Ascending aorta (tissue), 2 donors: ENCODE data around the gene MRPL58. TPM values are rescaled to one million over a fixed set of nuclear protein-coding genes. Genes with fewer than 3 reads are reported as not detected.

Experiments
- DNase-seq, 2 donors: peaks; one replicate each; pipeline ENCODE4 v3.0.0-alpha.2; 2019; ENCODE audit warnings: low spot score in 2 of 2
- H3K27ac ChIP-seq, 2 donors: fragments of 200-600 bp; sonication (generic); one replicate each; pipeline ENCODE4 v1.5.1; 2016 to 2017; ENCODE audit warnings: mild to moderate bottlenecking in 1 of 2
- H3K27me3 ChIP-seq: fragments of 200-600 bp; sonication (generic); one replicate; pipeline ENCODE4 v1.5.1; 2017
- H3K36me3 ChIP-seq, 2 donors: fragments of 200-600 bp; sonication (generic); one replicate each; pipeline ENCODE4 v1.5.1; 2016
- H3K4me1 ChIP-seq, 2 donors: fragments of 200-600 bp; sonication (generic); one replicate each; pipeline ENCODE4 v1.5.1; 2016 to 2017; ENCODE audit warnings: mild to moderate bottlenecking in 1 of 2
- H3K4me3 ChIP-seq, 2 donors: fragments of 200-600 bp; sonication (generic); one replicate each; pipeline ENCODE4 v1.5.1; 2016 to 2017; ENCODE audit warnings: mild to moderate bottlenecking in 1 of 2
- H3K9me3 ChIP-seq, 2 donors: fragments of 200-600 bp; sonication (generic); one replicate each; pipeline ENCODE4 v1.5.1; 2016
- intact Hi-C: fragments of 100-400 bp; cut with DNase I; formaldehyde crosslinking; loops from one replicate; pipeline ENCODE4 v1.15.1; 2023
- total RNA-seq: library from RNA; depleted of rRNA; stranded (reverse); fragments of >200 nt; gene quantifications from one replicate; pipeline ENCODE4 v1.1.0, GENCODE V29; 2016
- TF ChIP-seq, protein P1 (sequence below), 3 experiments: fragments of 200-600 bp in 2 of 3; fragments of 450-650 bp in 1 of 3; sonication (generic) in 2 of 3; IDR thresholded peaks; one replicate each; pipeline ENCODE4 v1.5.1; 2016 to 2019; ENCODE audit warnings: antibody characterized with exemption in 3 of 3, mild to moderate bottlenecking in 1 of 3, moderate library complexity in 1 of 3

Gene MRPL58
- total RNA-seq, 1 donor from 2014 or later = 14.5 TPM

DNA sequence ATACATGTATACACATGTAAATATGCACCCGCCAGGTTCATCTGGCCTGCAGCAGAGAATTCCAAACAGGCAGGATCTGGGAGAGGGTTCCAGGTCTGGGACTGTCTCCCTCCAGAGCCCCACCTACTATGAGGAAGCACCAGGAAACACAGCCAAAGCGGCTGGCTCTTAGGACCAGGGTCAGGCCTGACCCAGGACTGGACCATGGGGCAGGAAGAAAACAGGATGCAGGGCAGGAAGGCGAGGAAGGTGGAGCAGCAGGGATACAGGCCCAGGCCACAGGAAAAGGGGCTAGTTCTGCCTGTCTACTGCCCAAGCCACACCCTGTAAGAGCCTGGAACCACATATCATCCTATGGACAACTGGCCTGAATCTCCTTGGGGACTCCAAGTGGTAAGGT is 42.1 kb upstream of the MRPL58 start:
- Histone ChIP-seq H3K9me3 (no peaks in the 10 kb centered on the region), H3K4me1 (peaks cover 4 to 10% of the 10 kb centered on the region in 2 donors), H3K36me3 (no peaks in the 10 kb centered on the region), H3K27me3 (no peaks in the 10 kb centered on the region), H3K4me3 (no peak overlapping the region), H3K27ac (no peak overlapping the region)
- no peak for DNase-seq
- TF ChIP-seq, protein P1, sequence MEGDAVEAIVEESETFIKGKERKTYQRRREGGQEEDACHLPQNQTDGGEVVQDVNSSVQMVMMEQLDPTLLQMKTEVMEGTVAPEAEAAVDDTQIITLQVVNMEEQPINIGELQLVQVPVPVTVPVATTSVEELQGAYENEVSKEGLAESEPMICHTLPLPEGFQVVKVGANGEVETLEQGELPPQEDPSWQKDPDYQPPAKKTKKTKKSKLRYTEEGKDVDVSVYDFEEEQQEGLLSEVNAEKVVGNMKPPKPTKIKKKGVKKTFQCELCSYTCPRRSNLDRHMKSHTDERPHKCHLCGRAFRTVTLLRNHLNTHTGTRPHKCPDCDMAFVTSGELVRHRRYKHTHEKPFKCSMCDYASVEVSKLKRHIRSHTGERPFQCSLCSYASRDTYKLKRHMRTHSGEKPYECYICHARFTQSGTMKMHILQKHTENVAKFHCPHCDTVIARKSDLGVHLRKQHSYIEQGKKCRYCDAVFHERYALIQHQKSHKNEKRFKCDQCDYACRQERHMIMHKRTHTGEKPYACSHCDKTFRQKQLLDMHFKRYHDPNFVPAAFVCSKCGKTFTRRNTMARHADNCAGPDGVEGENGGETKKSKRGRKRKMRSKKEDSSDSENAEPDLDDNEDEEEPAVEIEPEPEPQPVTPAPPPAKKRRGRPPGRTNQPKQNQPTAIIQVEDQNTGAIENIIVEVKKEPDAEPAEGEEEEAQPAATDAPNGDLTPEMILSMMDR (IDR thresholded peaks at IDR 0.05) = no peak
- intact Hi-C loops = no loop called here

DNA sequence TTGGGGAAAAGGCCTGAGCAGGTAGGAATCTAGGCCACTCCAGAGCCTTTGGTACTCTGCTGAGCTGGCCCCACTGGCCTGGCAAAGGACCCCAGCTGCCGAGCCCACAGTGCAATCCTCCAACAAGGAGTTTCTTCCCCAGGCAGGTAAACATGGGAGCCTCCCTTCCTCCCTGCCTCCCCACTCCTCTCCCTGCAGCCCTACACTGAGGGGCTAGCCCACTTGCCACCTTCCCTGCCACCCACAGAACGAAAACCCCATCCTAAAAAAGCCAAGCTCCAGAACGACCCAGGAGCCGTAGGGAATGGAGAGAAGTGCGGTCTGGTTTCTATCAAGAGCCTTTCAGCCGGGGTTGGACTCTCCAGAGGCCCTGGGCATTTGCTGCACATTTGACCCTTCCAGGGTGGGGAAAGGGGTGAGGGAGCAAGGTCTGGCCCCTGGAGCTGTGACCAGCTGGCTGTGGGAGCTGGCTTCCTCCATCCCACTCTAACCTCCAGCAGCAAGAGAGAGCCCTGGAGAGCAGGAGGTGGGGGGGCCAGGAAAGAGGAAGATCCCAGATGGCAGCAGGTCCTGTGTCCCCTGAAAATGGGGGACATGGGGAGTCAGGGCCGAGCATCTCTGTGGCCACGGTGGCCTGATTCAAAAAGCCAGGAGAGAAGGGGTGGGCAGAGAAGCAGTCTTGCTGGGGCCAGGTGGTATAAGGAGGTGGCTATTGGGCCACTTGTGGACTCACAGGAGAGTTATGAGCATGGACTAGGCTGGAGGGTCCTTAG is 41.2 kb upstream of the MRPL58 start:
- Histone ChIP-seq H3K4me1 (peaks cover 4 to 10% of the 10 kb centered on the region in 2 donors), H3K27ac (no peak overlapping the region), H3K9me3 (no peaks in the 10 kb centered on the region), H3K27me3 (no peaks in the 10 kb centered on the region), H3K36me3 (no peaks in the 10 kb centered on the region), H3K4me3 (peak overlapping the region; percentile 70 to 74)
- intact Hi-C loops = no loop called here
- DNase-seq = no peak
- TF ChIP-seq, protein P1 (IDR thresholded peaks at IDR 0.05) = no peak

DNA sequence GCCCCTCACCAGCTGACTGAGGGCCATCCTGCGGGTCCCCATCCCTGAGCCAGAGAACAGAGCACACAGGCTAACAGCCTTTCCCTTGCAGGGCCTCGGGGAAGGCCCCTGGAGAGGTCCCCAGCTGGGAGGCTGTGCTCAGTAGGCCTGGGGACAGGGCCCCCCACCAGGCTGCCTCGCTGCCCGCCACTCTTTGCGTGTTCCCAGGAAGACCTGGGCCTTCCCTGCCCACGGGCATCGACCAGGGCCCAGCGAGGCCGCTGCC is 40.7 kb upstream of the MRPL58 start:
- Histone ChIP-seq H3K4me1 (peaks cover 4 to 10% of the 10 kb centered on the region in 2 donors), H3K27ac (no peak overlapping the region), H3K4me3 (peak overlapping the region; percentile 70 to 74), H3K9me3 (no peaks in the 10 kb centered on the region), H3K27me3 (no peaks in the 10 kb centered on the region), H3K36me3 (no peaks in the 10 kb centered on the region)
- intact Hi-C loops = no loop called here
- no peak for DNase-seq
- TF ChIP-seq, protein P1 (IDR thresholded peaks at IDR 0.05) = no peak

DNA sequence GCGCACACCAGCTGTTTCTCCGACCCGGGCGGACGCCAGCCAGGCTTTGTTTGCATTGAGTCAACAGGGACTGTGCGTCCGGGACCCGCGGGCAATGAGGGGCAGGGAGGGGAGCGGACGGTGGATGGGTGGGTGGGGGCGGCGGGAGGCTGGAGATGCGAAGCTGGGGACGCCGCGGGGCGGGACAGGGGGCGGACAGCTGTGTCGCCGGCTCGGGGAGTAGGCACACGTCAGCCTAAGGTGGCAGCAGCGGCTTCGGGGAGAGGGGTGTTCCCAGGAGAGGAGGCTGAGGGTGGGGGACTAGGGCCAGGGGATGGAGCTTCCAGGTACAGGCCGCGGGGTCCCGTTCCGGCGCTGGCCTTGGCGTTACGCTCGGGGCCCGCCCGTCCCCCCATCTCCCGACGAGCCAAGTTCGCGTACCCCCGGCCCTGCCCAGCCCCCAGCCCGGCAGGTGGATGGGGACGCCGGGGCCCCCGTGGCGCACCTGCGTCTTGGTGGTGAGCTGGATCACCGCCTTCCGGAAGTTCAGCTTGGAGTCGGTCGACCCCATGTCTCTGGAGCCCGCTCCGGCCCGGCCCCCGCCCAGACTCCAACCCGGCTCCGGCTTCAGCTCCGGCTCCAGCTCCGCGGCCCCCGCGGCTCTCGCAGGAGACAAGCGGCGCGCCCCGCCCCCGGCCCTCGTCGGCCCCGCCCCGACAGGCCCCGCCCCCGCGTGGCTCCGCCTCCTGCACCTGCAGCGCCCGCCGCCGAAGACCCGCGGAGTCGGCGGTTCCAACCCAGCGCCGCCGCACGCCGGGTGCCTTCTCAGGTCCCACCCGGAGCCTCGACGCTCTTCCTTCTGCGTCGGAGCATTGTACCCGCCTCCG is 40.1 kb upstream of the MRPL58 start, which contains the start of gene HID1:
HID1 (minus strand) TSS at position 653 of the 866 bp plus-strand sequence; CDS start at position 550, 103 bp downstream.
- H3K27me3 ChIP-seq = no peaks in the 10 kb centered on the region
- H3K27ac ChIP-seq = no peak within 1 kb of the TSS
- H3K4me1 ChIP-seq = peaks cover 4 to 10% of the 10 kb centered on the region in 2 donors
- peak within 1 kb of the TSS; percentile 70 to 74 for H3K4me3 ChIP-seq
- H3K36me3 ChIP-seq = no peaks in the 10 kb centered on the region
- intact Hi-C loops = no loop called here
- TF ChIP-seq, protein P1 (IDR thresholded peaks at IDR 0.05) = no peak
- H3K9me3 ChIP-seq = no peaks in the 10 kb centered on the region
- peak in 1 of 2 donors; percentile 79 for DNase-seq

DNA sequence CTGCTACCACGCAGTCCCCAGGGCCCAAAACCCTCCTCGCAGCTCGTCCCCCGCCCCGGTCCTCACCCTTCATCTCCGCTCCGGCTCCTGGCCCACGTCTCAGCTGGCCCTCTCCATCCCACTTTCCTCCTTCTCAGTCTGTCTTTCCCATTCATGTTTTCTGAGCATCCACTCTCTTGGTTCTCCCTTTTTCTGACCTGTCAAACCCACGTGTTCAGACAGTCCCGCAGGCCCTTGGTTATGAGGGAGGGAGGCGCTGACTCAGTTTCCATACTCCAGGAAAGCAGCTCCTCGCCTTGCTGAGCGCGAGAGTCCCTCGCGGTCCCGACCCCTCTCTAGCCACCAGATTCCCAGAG is 39.5 kb upstream of the MRPL58 start:
- H3K36me3 ChIP-seq = no peaks in the 10 kb centered on the region
- H3K4me3 ChIP-seq = peak overlapping the region; percentile 70 to 74
- H3K4me1 ChIP-seq = peaks cover 4 to 10% of the 10 kb centered on the region in 2 donors
- TF ChIP-seq, protein P1 (IDR thresholded peaks at IDR 0.05) = no peak
- DNase-seq = no peak
- no peaks in the 10 kb centered on the region for H3K9me3 ChIP-seq
- intact Hi-C loops = no loop called here
- H3K27ac ChIP-seq = no peak overlapping the region
- no peaks in the 10 kb centered on the region for H3K27me3 ChIP-seq
